Mesendoderm (in vitro differentiated cells): ENCODE measurements around the gene SAT2.
A peak's percentile ranks its signal among the peaks of the same experiment; 100 is the strongest.

Source experiments
- DNase-seq: peaks from one replicate; pipeline ENCODE4 v3.0.0; 2013
- H2AK5ac ChIP-seq: 2 replicates; pipeline ENCODE4 v1.6.1; 2013; ENCODE audit warnings: low read length, inconsistent platforms
- H2BK120ac ChIP-seq: 2 replicates; pipeline ENCODE4 v1.6.1; 2013; ENCODE audit warnings: low read depth, mild to moderate bottlenecking, low read length, moderate library complexity, mixed read lengths
- H2BK15ac ChIP-seq: replicated peaks from 2 replicates; pipeline ENCODE4 v1.6.1; 2013; ENCODE audit warnings: low read depth, mild to moderate bottlenecking, moderate library complexity
- H2BK5ac ChIP-seq: 2 replicates; pipeline ENCODE4 v1.6.1; 2013; ENCODE audit warnings: low read length, inconsistent platforms
- H3K18ac ChIP-seq: 2 replicates; pipeline ENCODE4 v1.6.1; 2013; ENCODE audit warnings: mild to moderate bottlenecking, low read length, mixed read lengths
- H3K23ac ChIP-seq: one replicate; pipeline ENCODE4 v1.6.1; 2013; ENCODE audit warnings: low read length
- H3K27ac ChIP-seq: 2 replicates; pipeline ENCODE4 v1.5.1; 2013; ENCODE audit warnings: low read depth, mild to moderate bottlenecking, inconsistent platforms, low read length, moderate library complexity
- H3K27me3 ChIP-seq: 2 replicates; pipeline ENCODE4 v1.6.1; 2013; ENCODE audit warnings: low read length, control low read depth, mild to moderate bottlenecking, inconsistent platforms; ENCODE audit not compliant: insufficient read depth, poor library complexity
- H3K36me3 ChIP-seq: 2 replicates; pipeline ENCODE4 v1.6.1; 2013; ENCODE audit warnings: low read length, inconsistent platforms; ENCODE audit not compliant: control insufficient read depth, insufficient read depth
- H3K4ac ChIP-seq: one replicate; pipeline ENCODE4 v1.6.1; 2013; ENCODE audit warnings: low read depth, mild to moderate bottlenecking, low read length, moderate library complexity
- H3K4me1 ChIP-seq: 2 replicates; pipeline ENCODE4 v1.6.1; 2013; ENCODE audit warnings: low read depth, low read length, inconsistent platforms; ENCODE audit not compliant: control insufficient read depth
- H3K4me2 ChIP-seq: 2 replicates; pipeline ENCODE4 v1.6.1; 2013; ENCODE audit warnings: low read length
- H3K4me3 ChIP-seq: 2 replicates; pipeline ENCODE4 v1.5.1; 2013; ENCODE audit warnings: mild to moderate bottlenecking, low read length
- H3K56ac ChIP-seq: one replicate; pipeline ENCODE4 v1.6.1; 2013; ENCODE audit warnings: low read length
- H3K79me1 ChIP-seq: 2 replicates; pipeline ENCODE4 v1.6.1; 2013; ENCODE audit warnings: low read length, inconsistent platforms
- H3K79me2 ChIP-seq: 2 replicates; pipeline ENCODE4 v1.6.1; 2013; ENCODE audit warnings: mild to moderate bottlenecking, low read length; ENCODE audit not compliant: control insufficient read depth, insufficient read depth
- H3K9ac ChIP-seq: 2 replicates; pipeline ENCODE4 v1.6.1; 2013; ENCODE audit warnings: low read length, inconsistent platforms
- H4K5ac ChIP-seq: one replicate; pipeline ENCODE4 v1.6.1; 2013; ENCODE audit warnings: low read length
- H4K8ac ChIP-seq: one replicate; pipeline ENCODE4 v1.6.1; 2013; ENCODE audit warnings: low read depth, mild to moderate bottlenecking, control low read depth, low read length, moderate library complexity
- WGBS: extraction: QIAGEN DNeasy Blood & Tissue Kit; methylation state at CpG from one replicate; pipeline ENCODE4 v1.1.7; 2013; ENCODE audit warnings: low lambda C conversion rate, missing lambda C conversion rate; ENCODE audit not compliant: insufficient coverage; ENCODE audit errors: extremely low coverage; 5-methylcytosine and 5-hydroxymethylcytosine counted together

SAT2 gene

DNA sequence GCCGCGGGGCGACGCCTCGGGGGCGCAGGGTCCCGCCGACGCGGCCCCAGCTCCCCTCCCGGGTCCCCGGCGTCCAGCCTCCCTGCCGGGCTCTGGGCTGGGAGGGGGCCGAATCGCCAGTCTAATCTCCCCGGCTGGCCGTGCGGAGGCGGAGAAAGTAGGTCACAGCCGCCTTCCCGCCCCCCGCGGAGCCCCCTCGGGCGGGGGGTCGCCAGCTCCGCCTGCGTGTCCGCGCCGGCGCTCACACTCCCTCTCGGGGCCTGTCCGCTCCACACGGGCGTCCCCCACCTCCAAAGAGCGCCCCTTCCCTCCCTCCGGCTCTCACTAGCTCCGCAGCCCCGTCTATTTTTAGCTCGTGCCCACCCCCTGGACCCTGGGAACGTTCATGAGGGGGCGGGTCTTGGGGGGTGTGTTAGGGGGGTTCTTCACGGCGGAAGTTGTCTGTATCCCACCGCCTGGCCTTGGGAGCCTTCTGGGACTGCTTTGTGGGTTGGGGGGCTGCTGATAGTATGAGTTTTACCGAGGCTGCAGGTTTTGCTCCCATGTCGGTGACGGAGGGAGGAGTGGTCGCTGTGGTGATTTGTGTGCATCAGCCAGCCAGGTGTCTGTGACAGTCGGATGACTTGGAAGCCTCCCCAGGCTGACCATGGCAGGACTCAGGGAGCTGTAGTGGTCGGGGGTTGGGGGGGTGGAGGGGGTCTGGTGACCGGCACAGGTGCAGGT is 24.2 kb upstream of the SAT2 start:
- no peak overlapping the region for H4K8ac ChIP-seq
- peak overlapping the region; percentile 69 for H3K4me2 ChIP-seq
- WGBS, result no CpG with 5 or more reads among the region's 54 CpGs
- no peak overlapping the region for H2BK5ac ChIP-seq
- peaks cover 5% of the 10 kb centered on the region for H3K4me1 ChIP-seq
- no peaks in the 10 kb centered on the region for H3K79me1 ChIP-seq
- H2BK120ac ChIP-seq, result no peak overlapping the region
- peak overlapping the region; percentile 79 for H3K56ac ChIP-seq
- peak overlapping the region; percentile 57 for H3K23ac ChIP-seq
- H2BK15ac ChIP-seq, result no peak overlapping the region
- no peak overlapping the region for H2AK5ac ChIP-seq
- peaks cover 7% of the 10 kb centered on the region for H3K27me3 ChIP-seq
- no peak overlapping the region for H3K4me3 ChIP-seq
- H3K36me3 ChIP-seq, result no peaks in the 10 kb centered on the region
- no peak overlapping the region for H3K18ac ChIP-seq
- DNase-seq, result no peak
- H3K4ac ChIP-seq, result no peak overlapping the region
- H3K79me2 ChIP-seq, result no peaks in the 10 kb centered on the region
- H3K27ac ChIP-seq, result no peak overlapping the region
- peak overlapping the region; percentile 47 for H3K9ac ChIP-seq
- no peak overlapping the region for H4K5ac ChIP-seq

- no peaks in the 10 kb centered on the region for H3K79me2 ChIP-seq
- H3K27ac ChIP-seq, result no peak overlapping the region
- no peak overlapping the region for H4K5ac ChIP-seq
- H3K4me2 ChIP-seq, result peak overlapping the region; percentile 69
- H3K36me3 ChIP-seq, result no peaks in the 10 kb centered on the region
- peak overlapping the region; percentile 57 for H3K23ac ChIP-seq
- peak overlapping the region; percentile 79 for H3K56ac ChIP-seq
- H4K8ac ChIP-seq, result no peak overlapping the region
- no peak overlapping the region for H2BK15ac ChIP-seq
- no peak overlapping the region for H3K4ac ChIP-seq
- H2AK5ac ChIP-seq, result no peak overlapping the region
- peaks cover 3% of the 10 kb centered on the region for H3K4me1 ChIP-seq
- no peak overlapping the region for H2BK120ac ChIP-seq
- peak overlapping the region; percentile 47 for H3K9ac ChIP-seq
- H3K27me3 ChIP-seq, result peaks cover 7% of the 10 kb centered on the region
- peak overlapping the region; percentile 19 for H3K4me3 ChIP-seq
- no peak overlapping the region for H2BK5ac ChIP-seq
- WGBS, result no CpG with 5 or more reads among the region's 45 CpGs
- H3K18ac ChIP-seq, result no peak overlapping the region
- DNase-seq, result no peak
- no peaks in the 10 kb centered on the region for H3K79me1 ChIP-seq
These were observed 23.6 kb upstream of the SAT2 start for GRCh38 chr17:7651097-7651664.

GRCh38 chr17:7650509-7651096 is 23.0 kb upstream of the SAT2 start, which contains the start of gene ATP1B2:
ATP1B2 (plus strand) TSS chr17:7650926; CDS start chr17:7651519, 593 bp downstream.
- Histone ChIP-seq H3K56ac (peak within 1 kb of the TSS; percentile 79), H3K23ac (peak within 1 kb of the TSS; percentile 57), H3K27ac (no peak within 1 kb of the TSS), H4K8ac (no peak within 1 kb of the TSS), H3K4ac (no peak within 1 kb of the TSS), H4K5ac (no peak within 1 kb of the TSS), H3K4me1 (peaks cover 3% of the 10 kb centered on the region), H3K79me1 (no peaks in the 10 kb centered on the region), H2BK5ac (no peak within 1 kb of the TSS), H3K36me3 (no peaks in the 10 kb centered on the region), H2BK15ac (no peak within 1 kb of the TSS), H2AK5ac (no peak within 1 kb of the TSS), H3K27me3 (peaks cover 7% of the 10 kb centered on the region), H3K18ac (no peak within 1 kb of the TSS), H3K9ac (peak within 1 kb of the TSS; percentile 47), H2BK120ac (no peak within 1 kb of the TSS), H3K79me2 (no peaks in the 10 kb centered on the region), H3K4me2 (peak within 1 kb of the TSS; percentile 69), H3K4me3 (peak within 1 kb of the TSS; percentile 19)
- WGBS, result no CpG with 5 or more reads among the region's 34 CpGs
- DNase-seq, result peak; percentile 96

DNA sequence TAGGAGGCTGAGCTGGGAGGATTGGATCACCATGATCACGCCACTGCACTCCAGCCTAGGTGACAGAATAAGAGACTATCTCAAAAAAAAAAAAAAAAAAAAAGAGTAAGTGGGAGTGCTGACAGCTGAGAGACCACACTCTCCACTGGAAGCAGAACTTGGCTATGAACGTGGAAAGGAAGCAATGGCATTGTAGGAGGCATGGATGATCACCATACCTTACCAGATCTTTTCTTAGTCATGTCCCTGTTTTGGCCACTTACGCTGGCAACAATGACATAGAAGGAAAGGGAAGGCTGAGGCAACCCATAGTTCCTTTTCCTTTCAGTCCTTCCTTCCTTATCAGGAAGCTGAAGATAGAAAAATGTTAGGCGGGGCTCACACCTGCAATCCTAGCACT is 19.4 kb upstream of the SAT2 start:
- H2BK5ac ChIP-seq, result no peak overlapping the region
- no peak overlapping the region for H4K5ac ChIP-seq
- no CpG with 5 or more reads among the region's 4 CpGs for WGBS
- H3K4ac ChIP-seq, result no peak overlapping the region
- no peak overlapping the region for H3K27ac ChIP-seq
- no peak overlapping the region for H2AK5ac ChIP-seq
- H4K8ac ChIP-seq, result no peak overlapping the region
- no peaks in the 10 kb centered on the region for H3K79me2 ChIP-seq
- H3K4me1 ChIP-seq, result peaks cover 3% of the 10 kb centered on the region
- no peak overlapping the region for H2BK15ac ChIP-seq
- no peak overlapping the region for H2BK120ac ChIP-seq
- no peak overlapping the region for H3K56ac ChIP-seq
- H3K27me3 ChIP-seq, result peaks cover 4% of the 10 kb centered on the region
- no peaks in the 10 kb centered on the region for H3K36me3 ChIP-seq
- H3K4me3 ChIP-seq, result no peak overlapping the region
- no peak overlapping the region for H3K4me2 ChIP-seq
- no peak overlapping the region for H3K18ac ChIP-seq
- H3K79me1 ChIP-seq, result no peaks in the 10 kb centered on the region
- no peak overlapping the region for H3K23ac ChIP-seq
- DNase-seq, result no peak
- no peak overlapping the region for H3K9ac ChIP-seq

DNA sequence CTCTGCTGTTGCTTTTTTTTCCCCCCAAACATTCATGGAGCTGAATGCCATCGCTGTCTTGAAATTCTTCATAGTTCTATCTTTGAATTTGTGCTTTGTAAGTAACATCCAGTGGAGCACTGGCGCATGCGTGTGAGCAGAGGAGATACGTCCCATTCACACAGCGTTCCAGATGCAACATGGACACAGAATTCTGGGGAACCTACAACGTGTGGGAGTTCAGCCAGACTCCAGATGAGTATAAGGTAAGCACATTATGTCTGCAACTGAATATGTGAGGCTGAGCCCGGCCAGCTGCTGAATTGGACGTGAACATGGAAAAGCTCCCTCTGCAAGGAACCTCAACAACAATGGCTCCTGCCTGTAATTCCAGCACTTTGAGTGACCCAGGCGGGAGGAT is 18.8 kb upstream of the SAT2 start:
- no peak overlapping the region for H4K5ac ChIP-seq
- no peak overlapping the region for H3K4me2 ChIP-seq
- H3K36me3 ChIP-seq, result no peaks in the 10 kb centered on the region
- no peak overlapping the region for H3K9ac ChIP-seq
- no peak overlapping the region for H3K4ac ChIP-seq
- peaks cover 4% of the 10 kb centered on the region for H3K27me3 ChIP-seq
- H3K27ac ChIP-seq, result no peak overlapping the region
- DNase-seq, result no peak
- no peak overlapping the region for H2BK15ac ChIP-seq
- no peak overlapping the region for H3K4me3 ChIP-seq
- no peak overlapping the region for H2BK120ac ChIP-seq
- H3K18ac ChIP-seq, result no peak overlapping the region
- peaks cover 3% of the 10 kb centered on the region for H3K4me1 ChIP-seq
- no peak overlapping the region for H2BK5ac ChIP-seq
- no CpG with 5 or more reads among the region's 9 CpGs for WGBS
- no peak overlapping the region for H3K23ac ChIP-seq
- H3K79me2 ChIP-seq, result no peaks in the 10 kb centered on the region
- H3K56ac ChIP-seq, result no peak overlapping the region
- no peak overlapping the region for H4K8ac ChIP-seq
- no peaks in the 10 kb centered on the region for H3K79me1 ChIP-seq
- H2AK5ac ChIP-seq, result no peak overlapping the region
